KG1 (cell line): ENCODE results near the gene FKBP15.

Experiments
- DNase-seq: peaks from one replicate; lab custom pipeline; 2025; lab: John Stamatoyannopoulos, UW

FKBP15 gene

DNA sequence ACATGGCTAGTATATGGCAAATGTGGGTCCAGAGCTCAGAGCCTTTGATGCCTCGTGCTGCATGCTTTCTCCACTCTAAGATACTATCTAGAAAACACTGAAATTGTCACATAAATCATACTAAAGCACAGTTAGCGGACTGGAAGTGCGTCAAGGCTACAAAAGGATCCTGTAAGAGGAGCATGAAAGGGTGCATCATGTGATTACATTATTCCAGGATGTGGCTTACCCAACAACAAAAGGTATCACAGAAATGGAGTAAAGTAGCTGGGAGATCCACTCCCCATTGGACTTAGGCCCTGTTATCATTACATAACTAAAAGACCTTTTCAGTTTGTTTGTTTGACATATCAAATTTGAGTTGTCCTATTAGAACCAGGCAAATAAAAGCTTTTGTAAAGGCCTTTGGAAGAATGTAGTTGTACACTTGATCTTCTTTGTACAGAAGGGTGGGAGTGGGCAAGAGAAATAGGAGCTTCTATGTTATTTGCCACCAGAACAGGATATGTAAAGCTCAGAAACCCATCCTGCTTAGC lies 7.1 kb upstream of the FKBP15 start:
- DNase-seq, result no peak

- DNase-seq, result no peak
Observed at GRCh38 chr9:113227436-113227835, 6.4 kb upstream of the FKBP15 start.

GRCh38 chr9:113223963-113224362 lies 2.9 kb upstream of the FKBP15 start:
- DNase-seq, result no peak

DNA sequence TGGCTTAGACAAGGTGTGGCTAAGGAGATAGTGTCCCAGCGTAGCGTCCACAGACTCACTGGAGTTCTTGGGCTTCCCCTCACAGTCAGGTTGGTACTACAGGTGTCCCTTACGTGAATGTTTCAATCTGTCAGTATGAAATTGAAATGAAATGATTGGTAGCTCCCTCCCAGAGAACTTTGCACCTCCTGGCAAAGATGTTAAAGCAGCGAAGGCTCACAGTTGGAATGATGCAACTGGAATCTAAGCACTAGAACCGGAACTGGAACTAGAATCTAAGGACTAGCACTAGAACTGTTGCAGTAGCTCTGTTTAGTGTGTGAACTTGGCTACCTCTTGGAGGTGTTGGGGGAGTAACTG lies 1.4 kb upstream of the FKBP15 start:
- DNase-seq, result no peak

DNA sequence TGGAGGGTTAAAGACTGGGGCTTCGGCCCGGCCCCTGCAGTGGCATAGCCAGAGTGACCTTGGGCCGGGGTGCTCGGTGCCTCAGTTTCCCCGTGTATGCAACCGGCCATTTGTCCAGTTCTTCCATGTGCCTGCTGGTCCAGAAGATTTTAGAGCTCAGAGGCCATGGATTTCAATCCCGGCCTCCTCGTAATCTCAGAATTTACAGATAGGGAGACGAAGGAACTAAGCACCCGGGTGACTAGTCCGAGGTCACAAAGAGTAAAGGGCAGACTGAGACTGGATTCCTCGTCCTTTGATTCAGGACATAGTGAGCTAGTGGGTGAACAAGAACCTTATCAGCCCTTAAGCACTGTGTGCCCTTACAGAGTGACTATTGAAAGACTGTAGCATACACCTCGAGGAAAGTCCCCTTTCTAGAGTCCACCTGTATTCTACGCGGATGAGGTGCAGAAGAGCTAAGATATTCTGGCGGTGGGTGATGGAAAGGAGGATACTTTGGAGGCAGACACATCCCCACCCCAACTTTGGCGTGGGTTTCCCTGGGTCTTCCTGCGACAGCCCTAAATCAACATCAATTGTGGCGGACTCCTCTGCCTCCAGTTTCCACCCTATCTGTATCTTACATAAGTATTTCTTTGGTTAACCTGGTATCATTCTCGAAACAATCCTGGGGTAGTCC lies 864 bp upstream of the FKBP15 start:
- no peak for DNase-seq

DNA sequence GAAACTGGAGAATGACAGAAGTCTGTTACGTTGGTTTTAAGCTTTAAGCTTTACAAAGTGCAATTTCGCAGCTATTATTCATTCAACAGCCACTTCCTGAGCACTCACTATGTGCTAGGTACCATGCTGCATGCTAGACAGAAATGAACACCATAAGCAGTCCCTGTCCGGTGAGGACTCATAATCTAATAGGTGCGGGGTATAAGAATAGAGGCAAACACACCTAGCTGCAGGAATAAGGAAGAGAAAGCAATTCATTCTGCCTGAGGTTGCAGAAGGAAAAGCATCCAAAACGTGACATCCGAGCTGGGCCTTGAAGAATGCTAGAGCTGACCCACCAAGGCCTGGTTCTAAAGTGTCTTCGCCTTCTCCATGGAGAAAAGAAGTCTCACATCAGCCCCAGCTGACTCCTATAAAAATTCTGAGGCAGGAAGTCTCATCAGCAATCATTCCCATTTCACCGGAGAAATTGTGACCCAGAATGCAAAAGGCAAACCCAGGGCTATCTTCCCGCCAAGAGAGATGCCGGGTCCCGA lies 542 bp downstream of the FKBP15 start:
- no peak for DNase-seq

DNA sequence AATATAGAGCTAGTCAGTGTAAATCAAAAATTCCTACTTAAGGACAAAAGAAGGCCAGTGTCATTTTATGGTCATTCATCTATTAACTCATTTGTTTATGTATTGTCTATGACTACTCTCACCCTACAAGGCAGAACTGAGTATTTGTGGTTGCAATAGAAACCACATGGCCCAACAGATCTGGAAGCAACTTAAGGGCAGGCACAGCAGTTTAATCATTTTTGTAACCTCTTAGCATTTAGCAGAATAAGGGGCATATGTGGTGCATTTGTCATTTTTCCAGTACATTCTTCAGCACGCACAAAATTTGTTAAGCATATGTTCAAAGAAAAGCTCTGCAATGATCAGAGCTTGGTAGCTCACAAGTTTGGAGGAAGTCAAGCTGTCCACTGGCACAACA lies 1.1 kb downstream of the FKBP15 start:
- no peak for DNase-seq

DNA sequence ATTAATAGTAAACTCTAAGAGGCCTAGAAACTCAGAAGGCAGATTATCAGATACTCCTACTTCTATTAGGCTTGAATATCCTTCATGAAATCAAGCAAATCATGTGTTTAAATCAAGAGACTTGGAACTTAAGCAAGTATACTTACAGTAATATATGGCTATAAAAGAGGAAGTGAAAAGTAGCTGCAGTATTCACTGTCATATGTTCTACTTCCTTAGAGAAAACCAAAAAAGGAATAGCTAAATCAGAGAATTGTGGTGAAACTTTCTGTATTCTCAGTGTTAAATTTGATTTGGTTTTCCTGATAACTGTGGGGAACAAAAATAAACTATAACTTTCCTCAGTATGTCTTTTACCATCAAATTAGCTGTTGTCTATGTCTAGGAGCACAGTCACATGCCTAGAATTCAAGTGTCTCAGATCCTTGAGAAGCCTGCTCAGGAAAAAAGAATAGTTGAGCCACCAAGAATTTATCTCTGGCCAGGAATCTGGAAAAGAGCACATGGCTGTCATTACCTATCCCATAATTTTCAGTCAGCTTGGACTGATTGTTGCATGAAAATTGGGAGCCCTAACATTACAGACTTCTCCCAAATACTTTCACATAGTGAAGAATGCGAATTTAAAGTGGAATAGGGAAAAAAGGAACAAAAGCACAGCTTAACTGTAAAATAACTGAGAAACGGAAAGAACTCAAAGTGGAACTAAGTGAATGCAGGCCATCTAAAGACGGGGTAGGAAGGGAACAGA lies 1.7 kb downstream of the FKBP15 start:
- DNase-seq, result peak; percentile 17

- no peak for DNase-seq
Observed at GRCh38 chr9:113216406-113216805, 4.7 kb downstream of the FKBP15 start.

DNA sequence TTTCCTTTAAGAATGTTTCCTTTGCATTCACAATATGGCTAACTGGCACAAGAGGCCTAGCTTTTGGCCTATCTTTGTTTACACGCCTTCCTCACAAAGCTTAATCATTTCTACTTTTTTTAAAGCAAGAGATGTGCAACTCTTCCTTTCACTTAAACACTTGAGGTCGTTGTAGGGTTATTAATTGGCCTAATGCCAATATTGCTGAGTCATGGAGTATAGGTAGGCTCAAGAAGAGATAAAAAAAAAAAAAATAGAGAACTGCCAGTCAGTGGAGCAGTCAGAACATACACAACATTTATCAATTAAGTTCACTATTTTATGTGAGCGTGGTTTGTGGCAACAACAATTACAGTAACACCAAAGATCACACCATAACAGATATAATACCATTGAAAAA lies 5.9 kb downstream of the FKBP15 start:
- no peak for DNase-seq

- DNase-seq, result no peak
Observed at GRCh38 chr9:113210815-113211214, 10.3 kb downstream of the FKBP15 start.

GRCh38 chr9:113205861-113206260 lies 15.2 kb downstream of the FKBP15 start:
- DNase-seq, result no peak

DNA sequence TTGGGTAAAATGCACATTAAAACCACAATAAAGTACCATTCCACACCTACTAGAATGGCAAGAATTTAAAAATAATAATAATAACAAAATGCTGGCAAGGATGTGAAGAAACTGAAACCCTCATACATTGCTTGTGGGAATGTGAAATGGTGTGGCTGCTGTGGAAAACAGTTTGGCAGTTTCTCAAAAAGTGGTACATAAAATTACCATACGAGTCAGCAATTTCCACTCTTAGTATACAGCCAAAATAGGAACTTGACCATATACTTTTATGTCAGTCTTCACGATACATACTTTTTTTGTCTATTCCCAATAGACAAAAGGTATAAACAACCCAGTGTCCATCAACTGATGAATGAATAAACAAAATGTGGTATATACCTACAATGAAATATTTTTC lies 15.6 kb downstream of the FKBP15 start:
- no peak for DNase-seq

DNA sequence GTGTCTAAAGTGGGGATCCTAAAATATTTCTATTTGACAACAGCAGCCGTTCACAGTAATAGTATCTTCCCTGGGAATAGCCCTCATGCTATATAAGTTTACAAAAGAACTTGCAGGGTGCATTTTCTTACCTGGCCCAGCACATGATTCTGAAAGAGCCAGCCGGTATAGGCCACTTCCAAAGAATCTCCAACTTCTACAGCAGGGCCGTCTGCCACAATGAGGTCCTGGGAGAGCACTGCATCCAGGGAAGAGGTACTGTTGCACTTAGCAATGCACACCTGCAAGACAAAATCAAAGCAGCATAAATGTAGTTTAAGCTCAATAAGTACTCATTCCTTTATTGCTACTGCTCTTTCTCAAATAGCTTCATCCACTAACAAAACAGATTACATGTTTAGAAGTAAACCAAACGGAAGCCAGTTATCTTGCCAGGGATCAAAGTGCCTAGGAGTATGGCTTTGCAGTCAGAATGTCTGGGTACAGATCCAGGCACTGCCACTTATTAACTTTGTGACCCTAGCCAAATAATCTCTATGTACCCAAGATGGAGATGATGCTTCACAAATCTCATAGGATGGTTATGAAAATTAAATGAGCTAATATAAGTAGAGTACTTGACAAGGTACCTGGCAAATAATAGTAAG lies 21.3 kb downstream of the FKBP15 start:
- no peak for DNase-seq

GRCh38 chr9:113192455-113192854 lies 28.6 kb downstream of the FKBP15 start:
- DNase-seq, result no peak

GRCh38 chr9:113187929-113188595 lies 33.0 kb downstream of the FKBP15 start:
- DNase-seq, result no peak

- no peak for DNase-seq
Observed at GRCh38 chr9:113186137-113186755, 34.8 kb downstream of the FKBP15 start.

DNA sequence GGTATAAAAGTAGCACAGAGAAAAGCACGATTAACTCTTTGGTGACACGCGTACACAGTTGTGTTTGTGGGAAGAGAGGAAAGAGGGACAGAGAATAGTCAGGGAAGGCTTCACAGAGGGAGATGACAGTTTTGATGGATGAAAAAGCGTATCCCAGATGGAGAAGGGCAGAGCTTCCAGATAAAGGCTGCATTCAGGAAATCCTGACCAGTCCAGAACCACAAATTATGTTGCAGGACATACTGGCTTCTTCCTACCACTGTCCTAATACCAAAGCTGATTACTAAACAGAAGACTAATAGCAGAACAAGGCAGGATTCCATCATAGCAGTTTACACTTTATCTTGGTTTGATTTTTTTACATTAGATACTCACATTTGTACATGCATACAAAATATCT lies 35.8 kb downstream of the FKBP15 start:
- DNase-seq, result no peak

GRCh38 chr9:113184539-113184938 lies 36.5 kb downstream of the FKBP15 start:
- DNase-seq, result no peak

DNA sequence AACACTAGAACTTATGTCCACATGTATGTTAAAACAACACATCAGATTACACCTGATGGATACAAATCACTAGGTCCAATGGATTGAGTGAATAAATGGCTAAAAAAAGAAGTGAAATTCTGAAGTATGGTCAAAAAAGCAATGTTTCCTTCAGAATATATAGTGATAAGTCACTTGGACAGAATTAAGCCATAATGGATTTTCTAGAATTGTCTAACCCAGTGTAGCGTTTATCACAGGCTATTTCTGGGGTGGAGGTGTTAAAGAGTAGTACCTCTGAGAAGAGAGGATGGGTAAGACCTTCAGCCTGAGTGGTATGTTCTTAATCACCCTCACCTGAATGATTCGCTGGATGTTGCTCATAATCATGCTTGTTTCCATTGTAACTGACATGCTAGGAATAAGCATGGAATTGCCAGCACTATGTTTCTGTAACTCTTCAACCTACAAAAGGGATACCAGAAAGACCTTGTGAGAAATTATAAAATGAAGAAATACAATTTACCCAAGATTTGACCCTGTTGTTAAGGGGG lies 37.1 kb downstream of the FKBP15 start:
- no peak for DNase-seq

- DNase-seq, result no peak
Observed at GRCh38 chr9:113181165-113181564, 39.9 kb downstream of the FKBP15 start.

GRCh38 chr9:113179839-113180238 lies 41.2 kb downstream of the FKBP15 start:
- no peak for DNase-seq
